Heart left ventricle (tissue), 13 donors: ENCODE data around the gene TTLL11.

Experiments used
- POLR2A ChIP-seq, 2 donors: fragments of 450-650 bp; IDR thresholded peaks; one replicate each; pipeline ENCODE4 v1.6.1; 2017; ENCODE audit warnings: antibody characterized with exemption in 2 of 2, mild to moderate bottlenecking in 2 of 2, moderate library complexity in 2 of 2
- TF ChIP-seq, protein P1 (sequence below), 12 donors: fragments of 200-600 bp; sonication (generic) in 4 of 12; IDR thresholded peaks; one replicate each; pipeline versions ENCODE4 v1.5.0 to v1.8.0; 2018 to 2022; ENCODE audit warnings: antibody characterized with exemption in 12 of 12, mild to moderate bottlenecking in 5 of 12
- donor health status: ischemic (EF 13 %, LVEDD 7.1; RV severe dilation, severe dysfunction).
- donor health status: DM: no; HTN: yes; CAD: no.
- donor health status: DM: no; HTN: no; CAD: no.
- donor health status: ischemic (EF 25% LVEDD 6.9; RV normal size, moderate dysfunction).
- donor health status: ischemic (EF 25% LVEDD 5.7; RV mildly dilated, moderate dysfunction).
- donor health status: ischemic (EF 35%, LVEDD 5.7; RV mildly dilated, moderate dysfunction).
- donor health status: nonischemic (EF 11% LVEDD 7.7; RV severe dilation, severe dysfunction).
- donor health status: DM: yes; HTN: yes; CAD: no.
- donor health status: PGD.
- donor health status: ischemic (EF 29% LVEDD 5.4; RV normal size, mild dysfunction).
- donor health status: nonischemic (EF 23%, LVEDD 6.1; RV moderate dilation, normal function).

GRCh38 chr9:122016744-122017143, 76.4 kb downstream of the TTLL11 start:
- TF ChIP-seq, protein P1, sequence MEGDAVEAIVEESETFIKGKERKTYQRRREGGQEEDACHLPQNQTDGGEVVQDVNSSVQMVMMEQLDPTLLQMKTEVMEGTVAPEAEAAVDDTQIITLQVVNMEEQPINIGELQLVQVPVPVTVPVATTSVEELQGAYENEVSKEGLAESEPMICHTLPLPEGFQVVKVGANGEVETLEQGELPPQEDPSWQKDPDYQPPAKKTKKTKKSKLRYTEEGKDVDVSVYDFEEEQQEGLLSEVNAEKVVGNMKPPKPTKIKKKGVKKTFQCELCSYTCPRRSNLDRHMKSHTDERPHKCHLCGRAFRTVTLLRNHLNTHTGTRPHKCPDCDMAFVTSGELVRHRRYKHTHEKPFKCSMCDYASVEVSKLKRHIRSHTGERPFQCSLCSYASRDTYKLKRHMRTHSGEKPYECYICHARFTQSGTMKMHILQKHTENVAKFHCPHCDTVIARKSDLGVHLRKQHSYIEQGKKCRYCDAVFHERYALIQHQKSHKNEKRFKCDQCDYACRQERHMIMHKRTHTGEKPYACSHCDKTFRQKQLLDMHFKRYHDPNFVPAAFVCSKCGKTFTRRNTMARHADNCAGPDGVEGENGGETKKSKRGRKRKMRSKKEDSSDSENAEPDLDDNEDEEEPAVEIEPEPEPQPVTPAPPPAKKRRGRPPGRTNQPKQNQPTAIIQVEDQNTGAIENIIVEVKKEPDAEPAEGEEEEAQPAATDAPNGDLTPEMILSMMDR (IDR thresholded peaks at IDR 0.05) = peak in 9 of 12 donors; percentile 17 to 55 (median 30)
- no peak for TF ChIP-seq POLR2A (IDR thresholded peaks at IDR 0.05)
